ENCODE data around the gene AP1S3.

AP1S3 gene

GRCh38 chr2:223837287-223838061 is at the start of gene AP1S3:
TSS of gene AP1S3 (minus strand) at chr2:223837582. CDS start at chr2:223837450, 132 bp downstream.
- no peaks in the 10 kb centered on the region for H3K9me3 ChIP-seq
- H3K4me1 ChIP-seq, result peaks cover 0 to 20% (median 14%) of the 10 kb centered on the region in 4 donors
- TF ChIP-seq CTCF (IDR thresholded peaks at IDR 0.05), result no peak
- no peaks in the 10 kb centered on the region for H3K27me3 ChIP-seq
- DNase-seq, result peak; percentile 27 to 77
- no peaks in the 10 kb centered on the region for H3K36me3 ChIP-seq
- H3K4me3 ChIP-seq, result peak within 1 kb of the TSS; percentile 62 to 63
- peak within 1 kb of the TSS; percentile 57 to 77 for H3K27ac ChIP-seq
- intact Hi-C loops (cut with DNase I; ENCODE audit: low total_unique reads), result no loop called here

GRCh38 chr2:223887127-223887526 is 49.7 kb upstream of the AP1S3 start:
- H3K4me1 ChIP-seq, result peaks cover 0 to 3% (median 0%) of the 10 kb centered on the region in 4 donors
- H3K27me3 ChIP-seq, result no peaks in the 10 kb centered on the region
- H3K36me3 ChIP-seq, result peaks cover 37 to 62% (median 55%) of the 10 kb centered on the region in 3 donors
- TF ChIP-seq CTCF (IDR thresholded peaks at IDR 0.05), result no peak
- no peak overlapping the region for H3K4me3 ChIP-seq
- DNase-seq, result no peak
- no peaks in the 10 kb centered on the region for H3K9me3 ChIP-seq
- H3K27ac ChIP-seq, result no peak overlapping the region
- intact Hi-C loops (cut with DNase I; ENCODE audit: low total_unique reads), result no loop called here

- no peak overlapping the region for H3K27ac ChIP-seq
- no peak for TF ChIP-seq CTCF (IDR thresholded peaks at IDR 0.05)
These were observed 49.3 kb upstream of the AP1S3 start for GRCh38 chr2:223886726-223887125.

DNA sequence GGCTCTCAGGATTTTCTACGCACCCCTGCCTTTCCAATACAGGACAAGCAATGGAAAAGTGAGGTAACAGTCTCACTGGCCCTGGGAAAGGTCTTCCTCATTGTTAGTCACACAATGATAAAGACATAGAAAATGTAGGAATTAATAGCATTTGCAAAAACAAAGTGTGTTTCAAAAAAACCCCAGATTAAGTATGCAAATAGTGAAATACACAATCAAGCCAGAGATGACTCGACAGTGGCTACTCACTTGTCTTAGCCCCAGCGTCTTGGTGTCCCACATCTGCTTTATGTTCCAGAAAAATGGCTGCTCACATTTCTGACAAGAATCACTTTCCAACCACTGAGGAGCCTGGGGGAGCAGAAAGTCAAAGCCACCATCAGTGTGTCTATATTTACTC is 47.0 kb upstream of the AP1S3 start:
- intact Hi-C loops (cut with DNase I; ENCODE audit: low total_unique reads), result no loop called here
- Histone ChIP-seq H3K27ac (no peak overlapping the region), H3K36me3 (peaks cover 62 to 80% (median 69%) of the 10 kb centered on the region in 3 donors), H3K27me3 (no peaks in the 10 kb centered on the region), H3K4me1 (peaks cover 0 to 3% (median 0%) of the 10 kb centered on the region in 4 donors), H3K9me3 (no peaks in the 10 kb centered on the region), H3K4me3 (no peak overlapping the region)
- no peak for DNase-seq
- TF ChIP-seq CTCF (IDR thresholded peaks at IDR 0.05), result no peak

More at GRCh38 chr2:223886726-223887125, 49.3 kb upstream of the AP1S3 start:
- H3K36me3 ChIP-seq, result peaks cover 41 to 64% (median 58%) of the 10 kb centered on the region in 3 donors
- no peaks in the 10 kb centered on the region for H3K27me3 ChIP-seq
- intact Hi-C loops (cut with DNase I; ENCODE audit: low total_unique reads), result no loop called here
- no peaks in the 10 kb centered on the region for H3K9me3 ChIP-seq
- peaks cover 0 to 3% (median 0%) of the 10 kb centered on the region in 4 donors for H3K4me1 ChIP-seq
- no peak overlapping the region for H3K4me3 ChIP-seq
- no peak for DNase-seq

DNA sequence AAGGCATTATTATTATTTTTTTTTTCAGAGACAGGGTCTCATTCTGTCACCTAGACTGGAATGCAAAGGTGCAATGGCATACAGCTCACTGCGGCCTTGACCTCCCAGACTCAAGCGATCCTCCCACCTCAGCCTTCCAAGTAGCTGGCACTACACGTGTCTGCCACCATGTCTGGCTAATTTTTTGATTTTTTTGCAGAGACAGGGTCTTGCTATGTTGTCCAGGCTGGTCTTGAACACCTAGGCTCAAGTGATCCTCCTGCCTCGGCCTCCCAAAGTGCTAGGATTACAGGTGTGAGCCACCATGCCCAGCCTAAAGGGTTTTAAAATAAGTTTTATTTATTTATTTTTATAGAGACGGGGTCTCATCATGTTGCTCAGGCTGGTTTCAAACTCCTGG is 45.3 kb upstream of the AP1S3 start:
- Histone ChIP-seq H3K36me3 (peaks cover 79 to 91% (median 80%) of the 10 kb centered on the region in 3 donors), H3K4me3 (no peak overlapping the region), H3K9me3 (no peaks in the 10 kb centered on the region), H3K27me3 (no peaks in the 10 kb centered on the region), H3K4me1 (peaks cover 0 to 3% (median 0%) of the 10 kb centered on the region in 4 donors), H3K27ac (no peak overlapping the region)
- no peak for TF ChIP-seq CTCF (IDR thresholded peaks at IDR 0.05)
- intact Hi-C loops (cut with DNase I; ENCODE audit: low total_unique reads), result no loop called here
- no peak for DNase-seq
